GM19328 (cell line): ENCODE data around the gene HOXA10.

ENCODE experiments used
- ATAC-seq: cut with Tn5 transposase; IDR thresholded peaks from one replicate; pipeline ENCODE4 v1.9.1; 2021; ENCODE audit warnings: mild to moderate bottlenecking, moderate library complexity; ENCODE audit not compliant: unreplicated experiment

Gene HOXA10

GRCh38 chr7:27157702-27158431 is 16.3 kb downstream of the HOXA10 start:
- no peak for ATAC-seq

DNA sequence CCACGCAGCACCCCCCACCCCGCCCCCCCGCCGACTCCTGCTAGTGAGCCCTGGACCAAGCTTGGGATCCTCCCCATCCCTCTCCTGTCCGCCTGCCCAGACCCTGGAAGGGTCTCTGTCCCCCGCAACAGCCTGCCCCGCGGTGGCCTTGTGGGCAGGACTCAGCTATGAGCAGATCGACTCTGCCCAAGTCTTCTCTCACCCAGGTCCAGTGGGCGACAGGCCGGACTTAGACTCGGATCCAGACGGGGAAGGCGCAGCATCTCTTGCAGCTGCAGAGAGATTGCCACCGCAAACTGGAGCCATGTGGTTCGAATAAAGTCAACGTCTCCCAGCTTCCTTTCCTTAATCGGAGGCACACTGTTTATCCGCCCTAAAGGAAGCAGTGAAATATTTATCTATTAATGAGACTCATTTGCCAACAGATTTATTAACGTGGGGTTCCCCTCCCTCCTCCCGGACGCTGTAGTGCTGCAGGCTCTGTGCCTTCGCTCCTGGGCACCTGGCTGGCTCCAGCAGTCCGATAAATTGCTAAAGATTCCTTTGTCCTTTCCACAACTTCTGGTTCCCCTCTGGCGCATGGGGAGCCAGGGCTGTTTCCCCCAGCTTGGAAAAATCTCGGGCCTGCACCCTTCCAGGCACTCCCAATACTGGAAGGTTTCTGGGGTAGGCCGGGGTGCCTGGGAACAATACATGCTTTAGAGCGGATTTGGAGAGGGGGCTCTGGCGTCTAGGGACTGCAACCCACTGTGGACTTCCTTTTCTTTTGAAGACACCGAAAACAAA is 17.0 kb downstream of the HOXA10 start:
- no peak for ATAC-seq

DNA sequence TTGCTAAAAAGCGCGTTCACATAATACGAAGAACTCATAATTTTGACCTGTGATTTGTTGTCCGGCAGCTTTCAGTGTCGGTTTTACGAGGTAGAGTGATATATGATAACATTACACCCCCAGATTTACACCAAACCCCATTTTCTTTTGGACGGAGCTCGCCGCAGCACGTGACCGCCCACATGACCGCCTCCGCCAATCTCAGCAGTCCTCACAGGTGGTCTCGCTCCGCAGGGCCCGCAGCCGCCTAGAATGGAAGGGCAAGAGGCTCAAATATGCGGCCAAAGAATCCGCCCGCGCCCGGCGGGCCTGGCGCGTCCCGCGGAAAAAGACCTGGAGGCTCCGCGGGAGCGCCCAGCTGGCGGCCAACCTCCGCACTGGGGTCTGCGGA is 17.6 kb downstream of the HOXA10 start, which contains the start of gene HOXA7:
HOXA7 (minus strand) TSS at position 168 of the 391 bp plus-strand sequence; CDS start at position 38, 130 bp downstream.
- ATAC-seq: no peak

DNA sequence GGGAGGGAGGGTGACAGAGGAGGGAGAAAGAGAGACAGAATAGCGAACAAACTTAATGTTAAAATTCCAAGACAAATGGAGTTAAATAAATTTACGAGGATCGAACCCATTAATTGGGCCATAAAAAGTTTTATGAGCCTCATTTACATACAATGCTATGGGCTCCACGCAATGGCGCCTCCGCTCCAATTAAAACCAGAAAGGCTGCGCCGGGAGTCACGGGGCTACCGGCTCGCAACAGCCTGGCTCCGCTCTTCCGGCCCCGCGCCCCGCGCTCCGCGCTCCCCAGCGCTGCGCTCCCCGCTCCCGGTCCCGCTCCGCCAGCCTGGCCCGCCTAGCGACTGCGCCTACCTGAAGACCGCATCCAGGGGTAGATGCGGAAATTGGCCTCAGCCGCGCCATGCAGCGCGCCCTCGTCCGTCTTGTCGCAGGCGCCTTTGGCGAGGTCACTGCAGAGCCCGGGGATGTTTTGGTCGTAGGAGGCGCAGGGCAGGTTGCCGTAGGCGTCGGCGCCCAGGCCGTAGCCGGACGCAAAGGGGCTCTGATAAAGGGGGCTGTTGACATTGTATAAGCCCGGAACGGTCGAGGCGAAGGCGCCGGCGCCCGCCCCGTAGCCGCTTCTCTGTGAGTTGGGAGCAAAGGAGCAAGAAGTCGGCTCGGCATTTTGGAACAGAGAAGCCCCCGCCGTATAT is 18.2 kb downstream of the HOXA10 start:
- ATAC-seq: no peak

DNA sequence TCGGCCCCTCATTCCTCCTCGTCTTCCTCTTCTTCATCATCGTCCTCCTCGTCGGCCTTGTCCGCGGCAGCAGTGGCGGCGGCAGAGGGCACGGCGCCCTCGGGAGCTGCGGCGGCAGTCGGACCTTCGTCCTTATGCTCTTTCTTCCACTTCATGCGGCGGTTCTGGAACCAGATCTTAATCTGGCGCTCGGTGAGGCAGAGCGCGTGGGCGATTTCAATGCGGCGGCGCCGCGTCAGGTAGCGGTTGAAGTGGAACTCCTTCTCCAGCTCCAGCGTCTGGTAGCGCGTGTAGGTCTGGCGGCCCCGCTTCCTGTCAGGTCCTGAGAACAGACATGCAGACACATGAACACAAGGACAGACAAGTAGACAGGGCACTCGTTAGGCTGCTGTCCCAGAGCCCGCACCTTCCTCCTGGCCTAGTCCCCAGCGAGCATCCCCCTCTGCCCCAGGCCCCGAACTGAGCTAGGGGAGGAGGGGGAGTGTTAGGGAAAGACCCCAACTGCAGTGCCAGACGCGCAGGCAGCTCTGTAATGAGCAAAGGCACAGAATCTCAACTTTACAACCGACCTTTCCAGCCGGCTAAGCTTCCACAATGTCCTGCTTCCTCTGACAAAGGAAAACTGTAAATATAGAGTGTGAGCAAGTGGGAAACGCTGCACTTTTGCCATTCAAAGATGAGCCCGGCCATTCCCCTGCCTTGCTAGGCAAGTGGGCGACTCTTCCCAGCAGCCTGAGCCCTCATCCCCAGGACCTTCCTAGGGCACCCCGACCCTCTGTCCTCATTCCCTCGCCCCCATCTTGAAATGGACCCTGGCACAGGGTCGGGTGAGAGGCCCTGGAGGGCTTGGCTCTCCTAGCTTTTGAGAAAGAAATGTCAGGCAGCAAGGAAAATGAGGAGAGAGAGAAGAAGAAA is 19.0 kb downstream of the HOXA10 start:
- ATAC-seq: no peak

DNA sequence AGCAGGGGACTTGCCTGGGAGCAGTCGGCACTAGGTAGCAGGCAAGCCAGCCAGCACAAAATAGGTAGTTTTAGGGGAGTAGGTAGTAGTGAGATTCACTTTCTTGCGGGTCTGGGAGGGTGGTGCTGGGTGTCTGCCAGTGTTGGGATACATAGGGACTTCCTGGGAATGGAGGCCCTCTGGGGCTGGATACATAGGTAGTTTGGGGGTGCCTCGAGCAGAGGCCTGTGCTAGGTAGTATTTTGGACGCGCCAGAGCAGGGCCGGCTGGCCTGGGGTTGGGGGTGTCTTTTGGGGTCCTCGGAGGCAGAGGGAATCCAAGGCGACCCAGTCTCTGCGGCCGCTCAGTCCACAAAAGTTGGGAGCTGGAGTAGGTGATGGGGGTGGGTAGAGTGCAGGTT is 19.8 kb downstream of the HOXA10 start:
- ATAC-seq: no peak

DNA sequence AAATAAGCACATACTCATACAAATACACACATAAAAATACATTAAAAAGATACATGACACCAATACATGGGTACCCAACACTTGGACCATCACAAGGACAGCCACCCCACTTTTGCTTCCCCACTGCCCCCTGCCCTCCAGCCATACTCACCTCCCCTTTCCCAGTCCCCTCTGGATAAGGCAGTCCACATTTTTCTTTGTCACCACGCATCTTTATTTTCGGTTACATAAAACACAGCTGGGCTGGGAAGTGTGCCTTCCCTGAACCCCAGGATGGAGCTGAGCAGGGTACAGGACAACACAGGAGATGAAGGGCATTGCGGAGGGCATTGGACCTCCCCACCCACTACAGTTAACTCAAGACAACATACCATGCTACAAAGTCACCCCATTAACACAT is 20.6 kb downstream of the HOXA10 start:
- no peak for ATAC-seq

- ATAC-seq: no peak
These were observed 21.2 kb downstream of the HOXA10 start for GRCh38 chr7:27152816-27153442.

DNA sequence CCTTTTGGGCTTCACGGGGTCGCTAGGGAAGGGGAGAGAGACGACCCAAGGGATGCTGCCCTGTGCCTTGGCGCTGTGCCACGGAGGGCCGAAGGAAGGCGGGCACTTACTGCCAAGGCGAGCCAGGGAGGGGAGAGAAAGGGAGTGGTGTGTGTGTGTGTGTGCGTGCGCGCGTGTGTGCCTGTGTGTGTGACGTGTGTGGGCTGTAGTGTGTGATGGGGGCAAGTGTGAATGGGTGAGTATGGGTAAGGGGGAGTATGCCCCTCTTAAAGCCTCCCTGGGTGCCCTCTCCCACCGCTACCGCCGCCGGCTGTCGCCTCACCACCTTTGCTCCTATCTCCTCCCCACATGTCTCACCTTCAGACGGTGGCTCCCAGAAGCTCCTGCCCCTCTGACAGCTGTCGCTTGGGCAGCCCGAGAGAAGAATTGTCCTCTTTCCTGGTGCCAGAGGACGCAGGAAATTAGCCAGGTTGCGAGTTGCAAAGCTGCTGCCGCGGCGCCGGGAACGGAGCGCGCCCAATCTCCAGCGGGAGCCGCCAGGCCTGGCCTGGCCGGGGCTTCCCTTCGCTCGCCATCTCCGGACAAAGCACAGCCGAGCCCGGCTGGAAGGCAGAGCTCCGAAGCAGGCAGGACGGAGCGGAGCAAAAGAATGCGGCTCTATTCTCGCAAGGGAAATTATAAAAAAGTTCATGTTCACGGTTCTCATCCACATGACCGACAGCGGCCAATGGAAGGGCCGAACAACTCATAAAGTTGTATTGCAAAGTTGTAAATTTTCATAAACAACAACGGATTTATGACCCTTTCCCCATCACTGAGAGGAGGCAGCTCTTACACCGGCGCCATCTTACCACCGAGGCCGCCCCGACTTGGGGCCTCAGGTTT is 21.9 kb downstream of the HOXA10 start, which contains the start of gene HOXA3:
HOXA3 (minus strand) TSS at position 653 of the 885 bp plus-strand sequence. CDS start 41,943 bp downstream, outside the sequence.
- no peak for ATAC-seq

- no peak for ATAC-seq
These were observed 22.7 kb downstream of the HOXA10 start for GRCh38 chr7:27151341-27151930.

- ATAC-seq: no peak
These were observed 23.4 kb downstream of the HOXA10 start for GRCh38 chr7:27150568-27151340.

DNA sequence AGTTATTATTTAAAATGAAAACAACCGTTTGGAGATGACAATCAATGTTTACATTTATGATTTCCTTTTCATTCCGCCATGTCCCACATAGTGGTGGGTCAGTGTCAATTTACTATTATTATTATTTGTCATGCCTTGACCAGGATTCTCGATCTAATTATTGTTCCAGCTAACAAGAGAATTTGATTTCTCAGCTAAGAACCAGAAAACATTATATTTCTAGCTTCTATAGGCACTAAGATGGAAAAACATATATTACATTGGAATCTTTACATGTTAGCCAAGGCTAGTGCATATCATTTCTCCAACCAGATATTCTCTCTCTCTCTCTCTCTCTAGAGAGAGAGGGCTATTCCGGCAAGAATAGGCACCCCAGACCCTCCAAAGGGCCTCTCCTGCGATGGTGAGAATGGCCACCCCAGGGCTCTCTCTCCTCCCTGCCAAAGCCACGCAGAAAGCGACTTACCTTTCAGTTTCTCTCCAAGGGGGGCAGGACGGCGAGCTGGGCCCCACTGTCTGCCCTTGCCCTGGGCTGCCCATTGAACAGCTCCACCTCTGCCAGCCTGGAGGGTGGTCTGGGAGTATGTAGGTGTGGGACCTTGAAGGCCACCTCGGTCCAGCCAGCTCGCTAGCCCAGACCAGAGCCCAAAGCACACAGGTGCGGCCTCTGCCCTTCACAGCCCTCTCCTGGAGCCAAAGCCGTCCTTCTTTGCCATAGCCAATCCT is 24.1 kb downstream of the HOXA10 start:
- no peak for ATAC-seq

GRCh38 chr7:27148756-27149641 is 25.1 kb downstream of the HOXA10 start:
- ATAC-seq: no peak

DNA sequence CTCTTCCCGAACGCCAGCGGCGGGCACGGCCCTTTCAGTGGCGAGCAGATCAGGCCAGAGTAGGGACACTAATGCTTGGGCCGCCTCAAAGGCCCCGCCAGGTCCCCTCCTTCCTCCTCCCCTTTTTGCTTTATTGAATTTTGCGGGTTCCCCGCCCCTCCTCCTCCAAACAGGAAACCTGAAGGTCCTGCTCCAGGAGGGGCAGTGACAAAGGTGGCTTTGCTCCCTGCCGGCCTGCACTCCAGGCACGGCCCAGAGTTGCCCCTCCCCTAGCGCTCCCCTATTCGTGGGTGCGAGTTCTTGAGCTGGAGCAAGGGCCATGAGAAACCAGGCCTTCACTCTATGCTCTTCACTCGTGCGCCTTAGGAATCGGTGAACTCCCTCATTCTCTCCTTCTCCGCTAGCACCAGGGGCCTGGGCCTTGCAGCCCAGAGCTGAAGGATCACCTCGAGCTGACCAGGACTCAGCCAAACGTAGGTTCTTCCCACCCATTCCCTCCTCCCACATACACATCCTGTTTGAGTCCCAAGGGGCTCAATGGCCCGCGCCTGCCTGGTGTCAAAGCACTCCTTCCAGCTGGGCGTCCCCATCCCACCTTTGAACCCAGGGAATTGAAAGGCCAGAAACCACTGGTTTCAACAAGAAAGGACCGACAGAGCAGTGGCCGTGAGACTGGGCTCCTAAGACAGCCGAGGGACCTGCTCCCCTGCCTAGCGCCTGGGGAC is 25.9 kb downstream of the HOXA10 start:
- no peak for ATAC-seq

DNA sequence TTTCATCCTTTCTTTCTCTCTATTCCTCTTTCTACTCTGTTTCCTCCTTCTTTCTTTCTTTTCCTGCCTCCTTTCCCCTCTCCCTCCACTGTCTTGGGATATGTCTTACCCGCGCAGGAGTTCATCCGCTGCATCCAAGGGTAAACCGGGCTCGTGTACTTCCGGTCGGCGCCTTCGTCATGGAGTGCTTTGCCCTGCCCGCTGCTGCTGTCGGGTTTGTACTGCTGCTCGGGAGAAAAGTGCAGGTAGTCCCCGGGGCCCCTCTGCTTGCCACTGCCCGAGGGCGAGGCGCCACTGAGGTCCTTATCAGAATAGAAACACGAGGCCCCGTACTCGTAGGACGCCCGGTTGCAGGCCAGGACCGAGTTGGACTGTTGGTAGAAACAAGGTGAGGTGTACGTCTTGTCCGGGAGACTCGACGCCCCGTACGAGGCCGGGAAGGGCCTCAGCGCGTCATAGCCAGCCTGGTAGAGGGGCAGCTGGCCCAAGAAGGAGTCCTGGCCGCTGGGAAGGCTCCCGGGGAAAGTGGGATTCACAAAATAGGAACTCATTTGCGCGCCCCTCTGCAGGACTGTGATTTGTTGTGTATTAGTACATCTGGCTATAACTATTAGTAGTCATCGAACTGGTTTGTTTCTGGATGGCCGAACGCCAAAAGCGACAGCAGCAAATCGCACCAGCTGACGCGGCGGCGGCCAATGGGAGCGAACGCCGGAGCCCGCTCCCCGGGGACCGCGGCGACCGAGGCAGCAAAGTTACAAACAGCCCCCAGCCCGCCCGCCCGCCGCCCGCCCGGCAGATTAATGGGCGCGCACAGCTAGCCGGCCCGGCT is 26.7 kb downstream of the HOXA10 start, which contains the start of gene HOXA6:
HOXA6 (minus strand) TSS at position 576 of the 832 bp plus-strand sequence; CDS start at position 551, 25 bp downstream.
- ATAC-seq: no peak
